ENCODE data around the gene ATP8B1. TPM values are rescaled to one million over a fixed set of nuclear protein-coding genes. Genes with fewer than 3 reads are reported as not detected.

The ATP8B1 gene
- total and polyA plus RNA-seq, 2 experiments from 2014 or later = 1.7 to 3.0 TPM

- no peak for TF ChIP-seq CTCF (conservative IDR thresholded peaks at IDR 0.05; ENCODE audit: low read depth in 2 of 2)
Observed at GRCh38 chr18:57705832-57706595, 97.1 kb downstream of the ATP8B1 start (continued).

GRCh38 chr18:57705011-57705410 is 98.1 kb downstream of the ATP8B1 start:
- Histone ChIP-seq H3K9me2 (ENCODE audit: insufficient read depth) (no peaks in the 10 kb centered on the region), H3K4me2 (no peak overlapping the region), H3F3A (replicated peaks; ENCODE audit: low read depth) (no peaks in the 10 kb centered on the region), H3K36me3 (ENCODE audit: insufficient read depth) (no peaks in the 10 kb centered on the region), H3K27ac (ENCODE audit: low read depth) (no peak overlapping the region), H4K20me1 (replicated peaks; ENCODE audit: insufficient read depth) (no peaks in the 10 kb centered on the region), H3K4me1 (ENCODE audit: insufficient read depth) (no peaks in the 10 kb centered on the region), H2AFZ (no peak overlapping the region), H3K79me2 (replicated peaks; ENCODE audit: insufficient read depth) (no peaks in the 10 kb centered on the region), H3K27me3 (ENCODE audit: insufficient read depth) (no peaks in the 10 kb centered on the region), H3K4me3 (no peak overlapping the region)
- no peaks in the 10 kb centered on the region for H3K4me1 Mint-ChIP-seq
- H3K9me3 Mint-ChIP-seq = no peaks in the 10 kb centered on the region
- H3K4me3 Mint-ChIP-seq = no peak overlapping the region
- no peaks in the 10 kb centered on the region for H3K36me3 Mint-ChIP-seq (ENCODE audit: low read depth)
- no peaks in the 10 kb centered on the region for H3K27me3 Mint-ChIP-seq (ENCODE audit: insufficient read depth, low read depth, poor library complexity)
- DNase-seq (ENCODE audit: low spot score) = no peak
- no peak overlapping the region for H3K27ac Mint-ChIP-seq
- no peak for ATAC-seq
- TF ChIP-seq STAT1 (IDR thresholded peaks at IDR 0.05; ENCODE audit: unreplicated experiment) (no peak), ZNF331 (CRISPR knock-in tag; IDR thresholded peaks at IDR 0.05; ENCODE audit: low read depth) (no peak), ZNF462 (CRISPR knock-in tag; IDR thresholded peaks at IDR 0.05) (no peak), CTCF (conservative IDR thresholded peaks at IDR 0.05; ENCODE audit: low read depth in 2 of 2) (no peak), EZH2phosphoT487 (IDR thresholded peaks at IDR 0.05; ENCODE audit: unreplicated experiment) (no peak), EZH2 (IDR thresholded peaks at IDR 0.05; ENCODE audit: low read depth, unreplicated experiment) (no peak), CREB1 (CRISPR knock-in tag; IDR thresholded peaks at IDR 0.05; ENCODE audit: low read depth) (no peak), ETS1 (IDR thresholded peaks at IDR 0.05) (no peak), ZNF114 (CRISPR knock-in tag; IDR thresholded peaks at IDR 0.05) (no peak), JUNB (IDR thresholded peaks at IDR 0.05; ENCODE audit: unreplicated experiment) (no peak), NANOG (IDR thresholded peaks at IDR 0.05; ENCODE audit: borderline replicate concordance) (no peak), POLR2AphosphoS5 (IDR thresholded peaks at IDR 0.05; ENCODE audit: low read depth) (no peak)
